DND-41 (cell line): ENCODE data around the gene PRPSAP2.

ENCODE experiments used
- EZH2 ChIP-seq: IDR thresholded peaks from 3 replicates; pipeline ENCODE4 v1.6.1; 2012; ENCODE audit warnings: borderline replicate concordance, low read depth, mild to moderate bottlenecking, moderate library complexity, low read length, inconsistent platforms; ENCODE audit not compliant: severe bottlenecking
- TF ChIP-seq, protein P1 (sequence below): IDR thresholded peaks from 2 replicates; pipeline ENCODE4 v1.5.1; 2012; ENCODE audit warnings: borderline replicate concordance, low read length, moderate library complexity, mild to moderate bottlenecking; ENCODE audit not compliant: poor library complexity, severe bottlenecking; ENCODE audit errors: extremely low read depth

DNA sequence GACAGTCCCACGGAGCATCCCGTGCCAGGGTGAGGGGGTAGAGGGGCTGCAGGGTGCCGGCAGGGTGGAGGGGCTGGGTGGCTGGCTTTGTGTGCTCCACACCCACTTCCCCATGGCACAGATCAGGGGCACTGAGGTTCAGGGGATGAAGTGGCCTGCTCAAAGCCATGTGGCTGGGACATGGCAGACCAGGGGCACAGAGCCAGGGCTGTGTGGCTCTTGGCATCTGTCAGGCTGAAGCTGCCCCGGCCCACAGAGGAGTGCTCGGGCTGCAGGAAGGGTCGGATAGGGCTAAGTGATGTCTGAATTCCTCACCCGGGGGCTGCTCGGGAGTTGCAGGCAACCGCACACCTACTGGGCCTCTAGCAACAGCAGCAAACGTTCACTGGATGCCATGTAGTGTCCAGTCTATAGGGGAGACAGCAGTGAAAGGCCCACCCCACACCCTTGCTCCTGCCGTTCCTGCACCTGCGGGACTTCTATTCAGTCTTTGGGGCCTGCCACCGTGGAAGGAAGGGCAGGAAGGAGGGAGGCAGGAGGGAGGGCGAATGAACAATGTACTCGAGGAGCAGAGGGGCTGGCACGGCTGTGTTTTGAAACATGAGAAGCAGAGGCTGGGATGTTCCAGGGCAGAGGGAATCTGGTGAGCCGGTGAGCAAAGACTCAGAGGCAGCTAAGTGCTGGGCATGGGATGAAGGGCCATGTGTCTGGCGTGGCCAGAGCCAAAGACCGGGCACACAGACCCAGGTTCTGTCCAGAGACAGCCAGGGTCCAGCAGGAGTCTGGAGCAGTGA is 109.1 kb downstream of the PRPSAP2 start:
- TF ChIP-seq, protein P1, sequence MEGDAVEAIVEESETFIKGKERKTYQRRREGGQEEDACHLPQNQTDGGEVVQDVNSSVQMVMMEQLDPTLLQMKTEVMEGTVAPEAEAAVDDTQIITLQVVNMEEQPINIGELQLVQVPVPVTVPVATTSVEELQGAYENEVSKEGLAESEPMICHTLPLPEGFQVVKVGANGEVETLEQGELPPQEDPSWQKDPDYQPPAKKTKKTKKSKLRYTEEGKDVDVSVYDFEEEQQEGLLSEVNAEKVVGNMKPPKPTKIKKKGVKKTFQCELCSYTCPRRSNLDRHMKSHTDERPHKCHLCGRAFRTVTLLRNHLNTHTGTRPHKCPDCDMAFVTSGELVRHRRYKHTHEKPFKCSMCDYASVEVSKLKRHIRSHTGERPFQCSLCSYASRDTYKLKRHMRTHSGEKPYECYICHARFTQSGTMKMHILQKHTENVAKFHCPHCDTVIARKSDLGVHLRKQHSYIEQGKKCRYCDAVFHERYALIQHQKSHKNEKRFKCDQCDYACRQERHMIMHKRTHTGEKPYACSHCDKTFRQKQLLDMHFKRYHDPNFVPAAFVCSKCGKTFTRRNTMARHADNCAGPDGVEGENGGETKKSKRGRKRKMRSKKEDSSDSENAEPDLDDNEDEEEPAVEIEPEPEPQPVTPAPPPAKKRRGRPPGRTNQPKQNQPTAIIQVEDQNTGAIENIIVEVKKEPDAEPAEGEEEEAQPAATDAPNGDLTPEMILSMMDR, result no peak
- TF ChIP-seq EZH2, result no peak
